NCI-H345 (cell line): ENCODE results near the gene TTC7B.

Experiments used
- DNase-seq: peaks from one replicate; lab custom pipeline; 2025; lab: John Stamatoyannopoulos, UW

TTC7B gene

GRCh38 chr14:90773705-90774104, 42.5 kb downstream of the TTC7B start:
- DNase-seq = no peak

- no peak for DNase-seq
Observed at GRCh38 chr14:90773196-90773486, 43.1 kb downstream of the TTC7B start.

- no peak for DNase-seq
Observed at GRCh38 chr14:90767899-90768298, 48.3 kb downstream of the TTC7B start.

- DNase-seq = peak; percentile 17
Observed at GRCh38 chr14:90760591-90761316, 55.5 kb downstream of the TTC7B start.

- no peak for DNase-seq
Observed at GRCh38 chr14:90760078-90760444, 56.2 kb downstream of the TTC7B start.

GRCh38 chr14:90759370-90760077, 56.7 kb downstream of the TTC7B start:
- DNase-seq = no peak

- no peak for DNase-seq
Observed at GRCh38 chr14:90758959-90759358, 57.3 kb downstream of the TTC7B start.

- peak; percentile 91 for DNase-seq
Observed at GRCh38 chr14:90758028-90758889, 58.0 kb downstream of the TTC7B start.

GRCh38 chr14:90757452-90757851, 58.8 kb downstream of the TTC7B start:
- DNase-seq = no peak

- DNase-seq = no peak
Observed at GRCh38 chr14:90756755-90757345, 59.4 kb downstream of the TTC7B start.

- no peak for DNase-seq
Observed at GRCh38 chr14:90755661-90756304, 60.4 kb downstream of the TTC7B start.

GRCh38 chr14:90753456-90754005, 62.7 kb downstream of the TTC7B start:
- DNase-seq = no peak

GRCh38 chr14:90750701-90751100, 65.5 kb downstream of the TTC7B start:
- DNase-seq = no peak

- DNase-seq = no peak
Observed at GRCh38 chr14:90750191-90750590, 66.0 kb downstream of the TTC7B start.

GRCh38 chr14:90747909-90748308, 68.3 kb downstream of the TTC7B start:
- no peak for DNase-seq

GRCh38 chr14:90743826-90744225, 72.4 kb downstream of the TTC7B start:
- no peak for DNase-seq

- DNase-seq = no peak
Observed at GRCh38 chr14:90743425-90743824, 72.8 kb downstream of the TTC7B start.

- no peak for DNase-seq
Observed at GRCh38 chr14:90742729-90743128, 73.5 kb downstream of the TTC7B start.

GRCh38 chr14:90742252-90742651, 74.0 kb downstream of the TTC7B start:
- no peak for DNase-seq

- no peak for DNase-seq
Observed at GRCh38 chr14:90741682-90741946, 74.6 kb downstream of the TTC7B start.

- DNase-seq = no peak
Observed at GRCh38 chr14:90740946-90741681, 75.1 kb downstream of the TTC7B start.
